ENCODE measurements around the gene CLASP2.
A peak's percentile ranks its signal among the peaks of the same experiment; 100 is the strongest.
"Not testable (repeated sequence)": the region's sequence is repeated elsewhere in the genome, so short reads cannot be mapped to it uniquely, and the experiment has no call there.

Gene CLASP2

GRCh38 chr3:33541918-33542317 lies 176.1 kb downstream of the CLASP2 start:
- DNase-seq: no peak

DNA sequence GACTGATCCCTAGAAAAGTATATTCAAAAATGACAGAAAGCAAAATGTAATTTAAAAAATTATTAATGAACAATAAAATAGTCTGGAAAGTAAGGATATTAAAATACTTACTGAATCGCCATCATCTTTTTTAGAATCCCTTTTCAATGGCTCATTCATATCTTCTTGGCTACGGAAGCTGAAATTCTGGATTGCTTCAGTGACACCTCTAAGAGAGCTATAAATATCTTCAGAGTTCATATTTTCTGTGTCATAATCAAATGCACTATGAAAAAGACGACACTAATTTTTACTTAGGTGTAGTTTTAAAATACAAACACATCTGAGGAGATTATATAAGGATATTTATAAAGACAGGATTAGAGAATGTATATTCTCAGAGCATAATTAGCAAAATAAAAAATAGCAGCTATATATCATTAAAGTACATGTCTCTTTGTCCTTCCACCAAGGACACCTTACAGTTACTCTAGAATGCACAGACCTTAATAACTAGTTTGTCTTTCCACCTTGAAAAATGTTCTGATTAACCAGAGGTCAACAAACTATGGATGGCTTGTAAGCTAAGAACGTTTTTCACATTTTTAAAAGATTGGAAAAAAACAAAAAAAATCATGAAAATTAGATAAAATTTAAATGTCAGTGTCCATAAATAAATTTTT lies 179.2 kb downstream of the CLASP2 start:
- DNase-seq: no peak

DNA sequence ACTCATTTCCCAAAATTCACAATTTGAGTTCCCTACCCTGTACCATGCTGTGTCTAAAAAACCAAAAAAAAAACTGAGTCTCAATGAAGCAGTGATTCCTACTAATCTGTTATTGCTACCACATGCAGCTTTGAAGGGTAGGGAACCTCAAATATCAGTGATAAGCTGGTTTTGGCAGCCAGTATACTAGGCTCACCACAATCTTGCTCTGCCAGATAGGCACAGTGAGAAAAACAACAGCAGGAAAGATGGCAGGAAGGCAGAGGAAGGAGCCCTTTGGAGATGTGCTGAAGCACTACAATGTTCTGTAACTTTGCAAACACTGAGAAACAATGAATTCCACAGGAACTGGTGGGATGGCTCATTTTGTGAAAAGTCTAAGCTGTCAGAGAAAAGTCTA lies 180.9 kb downstream of the CLASP2 start:
- no peak for DNase-seq

- no peak for DNase-seq
Measured at GRCh38 chr3:33526787-33527186, 191.3 kb downstream of the CLASP2 start.

- DNase-seq: no peak
Measured at GRCh38 chr3:33525232-33525631, 192.8 kb downstream of the CLASP2 start.

GRCh38 chr3:33523093-33523667 lies 194.9 kb downstream of the CLASP2 start:
- DNase-seq: no peak

GRCh38 chr3:33521736-33522135 lies 196.3 kb downstream of the CLASP2 start:
- DNase-seq: peak; percentile 68

DNA sequence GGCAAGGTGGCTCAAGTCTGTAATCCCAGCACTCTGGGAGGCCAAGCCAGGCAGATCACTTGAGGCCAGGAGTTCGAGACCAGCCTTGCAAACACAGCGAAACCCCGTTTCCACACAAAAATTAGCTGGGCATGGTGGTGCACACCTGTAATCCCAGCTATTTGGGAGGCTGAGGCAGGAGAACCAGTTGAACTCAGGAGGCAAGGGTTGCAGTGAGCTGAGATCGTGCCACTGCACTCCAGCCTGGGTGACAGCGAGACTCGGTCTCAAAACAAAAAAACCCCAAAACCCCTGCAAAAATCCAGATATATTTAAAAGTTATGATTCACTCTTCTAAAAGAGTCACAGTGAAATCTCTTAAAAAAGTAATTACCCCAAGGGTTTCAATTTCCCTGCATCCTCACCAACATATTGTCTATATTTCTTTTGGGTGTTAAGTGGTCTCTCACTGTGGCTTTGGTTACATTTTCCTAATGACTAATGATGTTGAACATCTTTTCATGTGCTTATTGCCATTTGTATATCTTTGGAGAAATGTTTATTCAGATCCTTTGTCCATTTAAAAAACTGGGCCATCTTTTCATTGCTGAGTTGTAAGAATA lies 204.7 kb downstream of the CLASP2 start:
- DNase-seq: no peak

GRCh38 chr3:33505027-33505426 lies 213.0 kb downstream of the CLASP2 start:
- DNase-seq: no peak

DNA sequence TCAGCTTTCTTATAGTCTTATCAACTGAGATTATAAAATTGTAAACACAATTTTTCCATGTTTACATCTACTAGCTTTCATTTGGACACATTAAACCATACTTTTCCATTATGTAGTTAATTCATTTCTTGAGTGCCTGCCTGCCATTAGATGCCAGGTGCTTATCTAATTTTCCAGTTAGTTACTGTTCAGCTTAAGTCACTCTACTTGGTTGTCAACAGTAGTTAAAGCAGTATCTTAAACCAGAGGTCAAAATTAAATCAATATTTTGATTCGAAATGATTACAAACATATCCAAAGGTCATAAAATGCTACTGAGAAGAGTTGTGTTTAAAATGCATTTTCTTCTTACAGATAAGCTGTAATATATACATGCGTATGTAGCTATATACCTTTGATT lies 221.6 kb downstream of the CLASP2 start:
- no peak for DNase-seq

DNA sequence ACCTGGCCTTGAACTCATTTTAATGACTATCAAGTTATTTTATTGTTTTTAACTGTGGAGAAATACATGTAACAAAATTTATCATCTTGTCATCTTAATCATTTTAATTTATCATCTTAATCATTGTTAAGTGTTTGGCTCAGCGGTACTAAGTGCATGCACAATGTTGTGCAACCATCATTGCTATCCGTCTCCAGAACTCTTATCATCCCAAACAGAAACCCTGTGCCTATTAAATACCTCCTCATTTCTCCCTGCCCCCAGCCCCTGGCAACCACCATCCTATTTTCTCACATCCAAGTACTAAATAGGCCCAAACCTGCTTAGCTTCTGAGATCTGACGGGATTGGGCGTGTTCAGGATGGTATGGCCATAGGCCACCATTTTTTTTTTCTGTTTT lies 226.3 kb downstream of the CLASP2 start:
- DNase-seq: no peak

GRCh38 chr3:33490641-33491241 lies 227.3 kb downstream of the CLASP2 start:
- peak; percentile 53 for DNase-seq

- no peak for DNase-seq
Measured at GRCh38 chr3:33488683-33489082, 229.4 kb downstream of the CLASP2 start.

DNA sequence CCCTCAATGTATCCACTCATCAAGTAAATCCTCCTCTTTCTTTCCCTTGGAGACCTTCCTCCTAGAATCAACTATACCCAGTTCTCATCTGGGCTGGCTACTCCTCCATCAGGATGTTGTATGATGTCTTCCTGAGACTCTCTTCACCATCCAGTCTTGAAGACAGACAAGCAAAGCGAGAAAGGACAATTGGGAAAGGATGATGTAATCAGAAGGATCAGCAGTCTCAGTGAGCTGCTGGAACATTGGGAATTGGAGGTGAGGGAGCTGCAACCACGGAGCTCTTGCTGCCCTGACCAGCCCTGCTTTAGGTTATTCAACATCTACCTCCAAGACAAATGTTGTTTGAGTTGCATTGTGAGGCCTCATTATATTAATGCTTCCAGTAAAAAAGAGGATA lies 229.8 kb downstream of the CLASP2 start:
- no peak for DNase-seq

- no peak for DNase-seq
Measured at GRCh38 chr3:33482111-33482521, 235.9 kb downstream of the CLASP2 start.

GRCh38 chr3:33474896-33475295 lies 243.2 kb downstream of the CLASP2 start:
- DNase-seq: no peak

DNA sequence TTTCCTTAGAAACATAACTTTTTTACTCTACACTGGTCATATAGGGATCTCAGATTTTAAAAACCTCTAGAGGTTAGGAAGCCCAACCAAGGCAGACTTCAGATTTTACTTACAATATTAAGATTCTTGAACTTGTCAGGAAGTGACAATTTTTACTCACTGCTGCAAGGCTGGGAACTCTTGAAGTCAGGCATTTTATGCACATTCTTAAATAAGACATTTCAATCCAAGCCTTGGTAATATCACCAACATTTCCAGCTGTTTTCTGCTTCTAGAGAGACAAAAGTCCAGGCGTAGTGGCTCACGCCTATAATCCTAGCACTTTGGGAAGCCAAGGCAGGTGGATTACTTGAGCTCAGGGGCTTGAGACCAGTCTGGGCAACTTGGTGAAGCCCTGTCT lies 244.2 kb downstream of the CLASP2 start:
- no peak for DNase-seq

- DNase-seq: no peak
Measured at GRCh38 chr3:33467786-33468185, 250.3 kb downstream of the CLASP2 start.

DNA sequence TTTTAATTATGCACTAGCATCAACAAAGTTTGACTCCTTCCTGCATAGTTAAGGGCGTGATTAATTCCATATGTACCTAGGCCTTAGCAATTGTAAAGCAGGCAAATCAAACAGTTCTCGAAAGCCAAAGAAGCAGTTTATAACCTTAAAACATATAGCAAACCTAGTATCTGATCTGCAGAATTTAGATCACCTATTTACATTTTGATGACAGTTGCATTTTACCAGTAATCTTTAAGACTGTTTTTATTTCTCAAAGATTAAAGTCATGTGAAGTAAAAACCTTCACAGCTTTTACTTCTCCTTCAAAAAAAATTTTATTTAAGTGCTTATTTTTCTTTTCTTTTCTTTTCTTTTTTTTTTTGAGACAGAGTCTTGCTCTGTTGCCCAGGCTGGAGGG lies 257.0 kb downstream of the CLASP2 start:
- no peak for DNase-seq

DNA sequence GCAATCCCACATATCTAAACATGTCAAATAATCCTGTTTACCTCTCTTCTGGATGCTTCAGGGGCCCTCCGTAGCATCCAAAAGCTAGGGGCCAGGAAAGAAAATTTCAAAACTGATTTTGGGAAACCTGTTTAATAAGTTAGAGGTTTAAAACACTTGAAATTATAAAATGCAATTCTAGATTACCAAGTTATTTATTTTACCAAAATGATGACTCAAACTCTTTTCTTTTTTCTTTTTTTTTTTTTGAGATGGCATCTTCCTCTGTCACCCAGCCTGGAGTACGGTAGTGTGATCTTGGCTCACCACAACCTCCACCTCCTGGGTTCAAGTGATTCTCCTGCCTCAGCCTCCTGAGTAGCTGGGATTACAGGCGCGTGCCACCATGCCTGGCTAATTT lies 258.5 kb downstream of the CLASP2 start:
- DNase-seq: not testable (repeated sequence)

- no peak for DNase-seq
Measured at GRCh38 chr3:33458446-33458845, 259.6 kb downstream of the CLASP2 start.

GRCh38 chr3:33456756-33457155 lies 261.3 kb downstream of the CLASP2 start:
- no peak for DNase-seq

DNA sequence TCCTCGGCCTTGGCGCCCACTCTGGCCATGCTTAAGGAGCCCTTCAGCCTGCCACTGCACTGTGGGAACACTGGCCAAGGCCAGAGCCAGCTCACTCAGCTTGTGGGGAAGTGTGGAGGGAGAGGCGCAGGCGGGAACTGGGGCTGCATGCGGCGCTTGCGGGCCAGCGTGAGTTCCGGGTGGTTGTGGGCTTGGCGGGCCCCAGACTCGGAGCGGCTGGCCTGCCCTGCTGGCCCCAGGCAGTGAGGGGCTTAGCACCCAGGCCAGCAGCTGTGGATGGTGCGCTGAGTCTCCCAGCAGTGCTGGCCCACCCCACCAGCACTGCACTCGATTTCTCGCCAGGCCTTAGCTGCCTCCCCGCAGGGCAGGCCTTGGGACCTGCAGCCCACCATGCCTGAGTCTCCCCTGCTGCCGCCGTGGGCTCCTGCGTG lies 264.7 kb downstream of the CLASP2 start:
- DNase-seq: no peak

- not testable (repeated sequence) for DNase-seq
Measured at GRCh38 chr3:33451994-33452393, 266.1 kb downstream of the CLASP2 start.

All from NCI-H2171 treated with DMSO at 0.1 percent for 48 hours (cell line).